ENCODE results near the gene TXNDC2. TPM values are rescaled to one million over a fixed set of nuclear protein-coding genes. Genes with fewer than 3 reads are reported as not detected.

The TXNDC2 gene
- total and polyA plus RNA-seq, 9 of the 15 experiments (the other 6 are each of a cell fraction or from before 2014, with no cell fraction given) = 1.2 to 4.9 (median 2.3) TPM

DNA sequence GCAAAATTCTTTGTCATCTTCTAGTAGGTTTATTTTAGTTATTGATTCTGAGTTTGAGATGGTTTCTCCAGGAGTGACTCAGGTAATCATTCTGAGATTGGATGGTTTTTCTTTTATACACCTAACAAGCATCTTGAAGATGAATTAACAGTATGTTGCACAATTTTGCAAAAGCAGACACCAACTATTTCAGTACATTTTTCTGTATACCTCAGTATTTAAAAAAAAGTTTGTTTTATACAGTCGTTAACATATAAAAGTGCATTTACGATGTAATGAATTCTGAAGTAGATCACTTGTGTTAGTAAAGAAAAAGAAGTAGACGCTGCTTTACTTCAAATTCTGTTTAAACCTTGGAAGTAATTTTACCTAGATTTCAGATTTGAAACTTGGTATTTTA, 31.0 kb downstream of the TXNDC2 start:
- H3K27me3 ChIP-seq (ENCODE audit: control insufficient read depth in 2 of 2, insufficient read depth in 2 of 2, low read length in 2 of 2) = no peaks in the 10 kb centered on the region
- H3K9me1 ChIP-seq (ENCODE audit: control insufficient read depth, insufficient read depth, low read length) = peaks cover 2% of the 10 kb centered on the region
- 6% methylated on average over 3 of the region's 3 CpGs for WGBS (ENCODE audit: insufficient coverage, low coverage, missing lambda C conversion rate)
- H3K4me1 ChIP-seq (replicated peaks in 1 of 2; ENCODE audit: control insufficient read depth in 2 of 2, insufficient read depth in 2 of 2, low read length in 2 of 2) = peaks cover 22 to 33% of the 10 kb centered on the region in 2 experiments
- peak overlapping the region in 1 of 2 experiments; percentile 91; a peak in 2 of 4 replicates for H3K9ac ChIP-seq (ENCODE audit: insufficient read depth in 1 of 2, low read depth in 2 of 2, low read length in 2 of 2)
- TF ChIP-seq, protein P1, sequence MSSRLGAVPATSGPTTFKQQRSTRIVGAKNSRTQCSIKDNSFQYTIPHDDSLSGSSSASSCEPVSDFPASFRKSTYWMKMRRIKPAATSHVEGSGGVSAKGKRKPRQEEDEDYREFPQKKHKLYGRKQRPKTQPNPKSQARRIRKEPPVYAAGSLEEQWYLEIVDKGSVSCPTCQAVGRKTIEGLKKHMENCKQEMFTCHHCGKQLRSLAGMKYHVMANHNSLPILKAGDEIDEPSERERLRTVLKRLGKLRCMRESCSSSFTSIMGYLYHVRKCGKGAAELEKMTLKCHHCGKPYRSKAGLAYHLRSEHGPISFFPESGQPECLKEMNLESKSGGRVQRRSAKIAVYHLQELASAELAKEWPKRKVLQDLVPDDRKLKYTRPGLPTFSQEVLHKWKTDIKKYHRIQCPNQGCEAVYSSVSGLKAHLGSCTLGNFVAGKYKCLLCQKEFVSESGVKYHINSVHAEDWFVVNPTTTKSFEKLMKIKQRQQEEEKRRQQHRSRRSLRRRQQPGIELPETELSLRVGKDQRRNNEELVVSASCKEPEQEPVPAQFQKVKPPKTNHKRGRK (tag; IDR thresholded peaks at IDR 0.05) = peak; percentile 54; the same call in 1 of the 2 replicates
- TF ChIP-seq, protein P2, sequence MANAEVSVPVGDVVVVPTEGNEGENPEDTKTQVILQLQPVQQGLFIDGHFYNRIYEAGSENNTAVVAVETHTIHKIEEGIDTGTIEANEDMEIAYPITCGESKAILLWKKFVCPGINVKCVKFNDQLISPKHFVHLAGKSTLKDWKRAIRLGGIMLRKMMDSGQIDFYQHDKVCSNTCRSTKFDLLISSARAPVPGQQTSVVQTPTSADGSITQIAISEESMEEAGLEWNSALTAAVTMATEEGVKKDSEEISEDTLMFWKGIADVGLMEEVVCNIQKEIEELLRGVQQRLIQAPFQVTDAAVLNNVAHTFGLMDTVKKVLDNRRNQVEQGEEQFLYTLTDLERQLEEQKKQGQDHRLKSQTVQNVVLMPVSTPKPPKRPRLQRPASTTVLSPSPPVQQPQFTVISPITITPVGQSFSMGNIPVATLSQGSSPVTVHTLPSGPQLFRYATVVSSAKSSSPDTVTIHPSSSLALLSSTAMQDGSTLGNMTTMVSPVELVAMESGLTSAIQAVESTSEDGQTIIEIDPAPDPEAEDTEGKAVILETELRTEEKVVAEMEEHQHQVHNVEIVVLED (CRISPR knock-in tag; IDR thresholded peaks at IDR 0.05) = no peak
- TF ChIP-seq CEBPB (tag; IDR thresholded peaks at IDR 0.05) (peak; percentile 67), NFE2L1 (tag; IDR thresholded peaks at IDR 0.05; ENCODE audit: borderline replicate concordance, low read depth) (peak; percentile 15; the same call in 1 of the 2 replicates), POLR2H (tag; IDR thresholded peaks at IDR 0.05; ENCODE audit: low read depth) (0 out of 2 replicates have a peak, but pooled peaks have one; percentile 15), RBFOX2 (IDR thresholded peaks at IDR 0.05; ENCODE audit: low read depth, low read length) (peak; percentile 59; the same call in 1 of the 2 replicates), CEBPG (CRISPR knock-in tag; IDR thresholded peaks at IDR 0.05) (no peak), CEBPG (tag; conservative IDR thresholded peaks at IDR 0.05 in 1 of 2, IDR thresholded peaks at IDR 0.05 in 1 of 2) (peak in 1 of 2 experiments; percentile 76; a peak in 2 of 4 replicates)
- TF ChIP-seq, protein P3, sequence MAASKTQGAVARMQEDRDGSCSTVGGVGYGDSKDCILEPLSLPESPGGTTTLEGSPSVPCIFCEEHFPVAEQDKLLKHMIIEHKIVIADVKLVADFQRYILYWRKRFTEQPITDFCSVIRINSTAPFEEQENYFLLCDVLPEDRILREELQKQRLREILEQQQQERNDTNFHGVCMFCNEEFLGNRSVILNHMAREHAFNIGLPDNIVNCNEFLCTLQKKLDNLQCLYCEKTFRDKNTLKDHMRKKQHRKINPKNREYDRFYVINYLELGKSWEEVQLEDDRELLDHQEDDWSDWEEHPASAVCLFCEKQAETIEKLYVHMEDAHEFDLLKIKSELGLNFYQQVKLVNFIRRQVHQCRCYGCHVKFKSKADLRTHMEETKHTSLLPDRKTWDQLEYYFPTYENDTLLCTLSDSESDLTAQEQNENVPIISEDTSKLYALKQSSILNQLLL (CRISPR knock-in tag; IDR thresholded peaks at IDR 0.05; ENCODE audit: borderline replicate concordance) = no peak
- ATAC-seq = no peak
- peaks cover 56% of the 10 kb centered on the region for H4K20me1 ChIP-seq (replicated peaks; ENCODE audit: control insufficient read depth, insufficient read depth, low read length)
- no peak overlapping the region for H2AFZ ChIP-seq (ENCODE audit: low read depth, low read length)
- in situ Hi-C loops (cut with MboI) = loop anchor here (10.0 kb wide), 1 partner anchor 902 kb away; no protein-coding TSS in a partner anchor
- DNase-seq (ENCODE audit: extremely low read depth in 1 of 4, low spot score in 3 of 4) = no peak
- intact Hi-C loops (cut with micrococcal nuclease) = loop anchor here (5.0 to 10.0 kb wide), 2 partner anchors 105 to 232 kb away; no protein-coding TSS in a partner anchor
- BruUV-seq (replicated peaks) = no TSS peak
- H3K4me3 ChIP-seq = peak overlapping the region; percentile 85
- peak overlapping the region; percentile 97; the same call in 2 of the 3 replicates for H3K27ac ChIP-seq (ENCODE audit: extremely low read depth, low read depth, low read length)
- ChIA-PET POLR2A (no interaction called here), CTCF (ENCODE audit: low intra/inter-chr PET ratio) (interaction anchor here (0.5 kb wide), 1 partner anchor 34 kb away, joined by 3 read pairs; no protein-coding TSS in a partner anchor)
- peaks cover 83% of the 10 kb centered on the region for H3K79me2 ChIP-seq (ENCODE audit: control insufficient read depth, insufficient read depth, low read length)
- H3K9me3 ChIP-seq (replicated peaks; ENCODE audit: control insufficient read depth, insufficient read depth, low read depth, low read length) = peaks cover 6% of the 10 kb centered on the region
- no peak for FAIRE-seq
- H3K4me2 ChIP-seq (ENCODE audit: insufficient read depth, low read length) = peak overlapping the region; percentile 80
- H3K36me3 ChIP-seq (ENCODE audit: control insufficient read depth, insufficient read depth, low read length) = peaks cover 37% of the 10 kb centered on the region

All from K562 (cell line).